Neural progenitor cell (in vitro differentiated cells): ENCODE measurements around the gene TANC1. TPM values are rescaled to one million over a fixed set of nuclear protein-coding genes. Genes with fewer than 3 reads are reported as not detected.

Experiments
- DNase-seq: peaks from one replicate; pipeline ENCODE4 v3.0.0-alpha.2; 2016; ENCODE audit warnings: low spot score
- H2AFZ ChIP-seq: fragments of 200-600 bp; sonication (generic); replicated peaks from 2 replicates; pipeline ENCODE4 v1.6.1; 2016; ENCODE audit warnings: antibody characterized with exemption
- H3F3A ChIP-seq: fragments of 200-600 bp; sonication (generic); 2 replicates; pipeline ENCODE4 v1.6.1; 2016; ENCODE audit warnings: antibody characterized with exemption, low read depth
- H3K27ac ChIP-seq: fragments of 200-600 bp; sonication (generic); 2 replicates; pipeline ENCODE4 v1.5.1; 2016; ENCODE audit warnings: mild to moderate bottlenecking
- H3K27me3 ChIP-seq: fragments of 200-600 bp; sonication (generic); 2 replicates; pipeline ENCODE4 v1.6.1; 2016; ENCODE audit warnings: mild to moderate bottlenecking, moderate library complexity
- H3K36me3 ChIP-seq: fragments of 200-600 bp; sonication (generic); 2 replicates; pipeline ENCODE4 v1.5.1; 2016
- H3K4me1 ChIP-seq: fragments of 200-600 bp; sonication (generic); 2 replicates; pipeline ENCODE4 v1.6.1; 2016; ENCODE audit warnings: mixed run types
- H3K4me2 ChIP-seq: fragments of 200-600 bp; sonication (generic); 2 replicates; pipeline ENCODE4 v1.6.1; 2016
- H3K4me3 ChIP-seq: fragments of 200-600 bp; sonication (generic); 2 replicates; pipeline ENCODE4 v1.5.1; 2016
- H3K79me2 ChIP-seq: fragments of 200-600 bp; sonication (generic); 2 replicates; pipeline ENCODE4 v1.6.1; 2016; ENCODE audit warnings: low read depth
- H3K9ac ChIP-seq: fragments of 200-600 bp; sonication (generic); 2 replicates; pipeline ENCODE4 v1.6.1; 2016
- H3K9me3 ChIP-seq: fragments of 200-600 bp; sonication (generic); 2 replicates; pipeline ENCODE4 v1.5.1; 2016; ENCODE audit warnings: low read depth
- H4K20me1 ChIP-seq: fragments of 200-600 bp; sonication (generic); 2 replicates; pipeline ENCODE4 v1.6.1; 2016; ENCODE audit warnings: low read depth
- H3K27ac Mint-ChIP-seq: 3 replicates; pipeline ENCODE4 v1.8.0; 2021; ENCODE audit warnings: mixed read lengths
- H3K27me3 Mint-ChIP-seq: 2 replicates; pipeline ENCODE4 v1.8.0; 2022; ENCODE audit warnings: low read depth, mild to moderate bottlenecking, inconsistent platforms, moderate library complexity, mixed read lengths; ENCODE audit not compliant: insufficient read depth
- H3K36me3 Mint-ChIP-seq: 3 replicates; pipeline ENCODE4 v1.8.0; 2021; ENCODE audit warnings: mixed read lengths
- H3K4me1 Mint-ChIP-seq: 3 replicates; pipeline ENCODE4 v1.8.0; 2021; ENCODE audit warnings: mixed read lengths
- H3K4me3 Mint-ChIP-seq: 3 replicates; pipeline ENCODE4 v1.8.0; 2021; ENCODE audit warnings: mild to moderate bottlenecking, moderate library complexity, mixed read lengths
- H3K9me3 Mint-ChIP-seq: 3 replicates; pipeline ENCODE4 v1.8.0; 2020; ENCODE audit warnings: mixed read lengths
- EZH2 ChIP-seq: fragments of 200-600 bp; sonication (generic); IDR thresholded peaks from 2 replicates; pipeline ENCODE4 v1.6.1; 2017; ENCODE audit warnings: antibody characterized with exemption, mild to moderate bottlenecking, moderate library complexity
- EZH2phosphoT487 ChIP-seq: fragments of 200-600 bp; sonication (generic); IDR thresholded peaks from 2 replicates; pipeline ENCODE4 v1.6.1; 2017; ENCODE audit warnings: antibody characterized with exemption
- total RNA-seq: library from RNA; depleted of rRNA; stranded (reverse); fragments of >200 nt; gene quantifications from 2 replicates; pipeline ENCODE4 v1.2.3, GENCODE V29; 2015; ENCODE audit warnings: low replicate concordance
- TF ChIP-seq, protein P1 (sequence below): fragments of 200-600 bp; sonication (generic); IDR thresholded peaks from 2 replicates; pipeline ENCODE4 v1.5.1; 2017; ENCODE audit warnings: antibody characterized with exemption, mild to moderate bottlenecking

Gene TANC1
- total RNA-seq, 1 donor from 2014 or later: 11.9 TPM

GRCh38 chr2:159183346-159183745 lies 214.9 kb downstream of the TANC1 start:
- TF ChIP-seq EZH2phosphoT487 (no peak), EZH2 (no peak)
- TF ChIP-seq, protein P1, sequence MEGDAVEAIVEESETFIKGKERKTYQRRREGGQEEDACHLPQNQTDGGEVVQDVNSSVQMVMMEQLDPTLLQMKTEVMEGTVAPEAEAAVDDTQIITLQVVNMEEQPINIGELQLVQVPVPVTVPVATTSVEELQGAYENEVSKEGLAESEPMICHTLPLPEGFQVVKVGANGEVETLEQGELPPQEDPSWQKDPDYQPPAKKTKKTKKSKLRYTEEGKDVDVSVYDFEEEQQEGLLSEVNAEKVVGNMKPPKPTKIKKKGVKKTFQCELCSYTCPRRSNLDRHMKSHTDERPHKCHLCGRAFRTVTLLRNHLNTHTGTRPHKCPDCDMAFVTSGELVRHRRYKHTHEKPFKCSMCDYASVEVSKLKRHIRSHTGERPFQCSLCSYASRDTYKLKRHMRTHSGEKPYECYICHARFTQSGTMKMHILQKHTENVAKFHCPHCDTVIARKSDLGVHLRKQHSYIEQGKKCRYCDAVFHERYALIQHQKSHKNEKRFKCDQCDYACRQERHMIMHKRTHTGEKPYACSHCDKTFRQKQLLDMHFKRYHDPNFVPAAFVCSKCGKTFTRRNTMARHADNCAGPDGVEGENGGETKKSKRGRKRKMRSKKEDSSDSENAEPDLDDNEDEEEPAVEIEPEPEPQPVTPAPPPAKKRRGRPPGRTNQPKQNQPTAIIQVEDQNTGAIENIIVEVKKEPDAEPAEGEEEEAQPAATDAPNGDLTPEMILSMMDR: no peak
- no peak overlapping the region for H3K27ac ChIP-seq

GRCh38 chr2:159185401-159186130 lies 217.1 kb downstream of the TANC1 start:
- TF ChIP-seq, protein P1: peak; percentile 37
- no peak for TF ChIP-seq EZH2phosphoT487
- Histone ChIP-seq H3K4me3 (no peak overlapping the region), H3K4me1 (no peaks in the 10 kb centered on the region), H3F3A (no peaks in the 10 kb centered on the region), H3K36me3 (no peaks in the 10 kb centered on the region), H3K27me3 (no peaks in the 10 kb centered on the region), H2AFZ (no peak overlapping the region), H3K27ac (no peak overlapping the region), H3K9me3 (no peaks in the 10 kb centered on the region), H3K9ac (no peak overlapping the region), H3K4me2 (no peak overlapping the region), H3K79me2 (no peaks in the 10 kb centered on the region), H4K20me1 (no peaks in the 10 kb centered on the region)
- Mint-ChIP-seq H3K36me3 (peaks cover 29% of the 10 kb centered on the region), H3K4me1 (no peaks in the 10 kb centered on the region), H3K27ac (no peak overlapping the region), H3K27me3 (peaks cover 7% of the 10 kb centered on the region), H3K9me3 (no peaks in the 10 kb centered on the region), H3K4me3 (no peak overlapping the region)
- peak; percentile 24 for DNase-seq

More at GRCh38 chr2:159183346-159183745, 214.9 kb downstream of the TANC1 start:
- no peaks in the 10 kb centered on the region for H3F3A ChIP-seq
- no peak overlapping the region for H3K9ac ChIP-seq
- H3K4me1 ChIP-seq: peaks cover 1% of the 10 kb centered on the region
- Mint-ChIP-seq H3K9me3 (no peaks in the 10 kb centered on the region), H3K27ac (no peak overlapping the region), H3K4me1 (peaks cover 11% of the 10 kb centered on the region), H3K36me3 (peaks cover 38% of the 10 kb centered on the region), H3K4me3 (no peak overlapping the region), H3K27me3 (peaks cover 10% of the 10 kb centered on the region)
- no peak for DNase-seq
- H3K4me3 ChIP-seq: no peak overlapping the region
- H3K27me3 ChIP-seq: no peaks in the 10 kb centered on the region
- H3K36me3 ChIP-seq: no peaks in the 10 kb centered on the region
- no peaks in the 10 kb centered on the region for H3K79me2 ChIP-seq
- H4K20me1 ChIP-seq: no peaks in the 10 kb centered on the region
- no peaks in the 10 kb centered on the region for H3K9me3 ChIP-seq
- H2AFZ ChIP-seq: no peak overlapping the region
- no peak overlapping the region for H3K4me2 ChIP-seq

DNA sequence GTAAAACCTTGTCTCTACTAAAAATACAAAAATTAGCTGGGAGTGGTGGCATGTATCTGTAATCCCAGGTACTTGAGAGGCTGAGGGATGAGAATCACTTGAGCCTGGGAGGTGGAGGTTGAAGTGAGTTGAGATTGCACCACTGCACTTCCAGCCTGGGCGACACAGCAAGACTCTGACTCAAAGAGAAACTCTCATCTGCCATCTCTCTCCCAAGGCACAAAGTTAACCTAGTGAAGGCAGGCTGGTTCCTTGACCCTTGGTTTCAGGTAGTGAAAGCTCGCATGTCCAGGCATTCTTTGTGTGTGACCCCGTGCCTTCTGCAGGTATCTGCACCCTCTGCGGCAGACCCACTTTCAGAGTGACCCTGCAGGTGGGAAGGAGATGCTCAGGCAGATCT lies 218.0 kb downstream of the TANC1 start:
- Histone ChIP-seq H3K79me2 (no peaks in the 10 kb centered on the region), H3F3A (no peaks in the 10 kb centered on the region), H3K27me3 (no peaks in the 10 kb centered on the region), H3K9me3 (no peaks in the 10 kb centered on the region), H3K4me2 (no peak overlapping the region), H3K4me3 (no peak overlapping the region), H3K9ac (no peak overlapping the region), H3K4me1 (no peaks in the 10 kb centered on the region), H2AFZ (no peak overlapping the region), H4K20me1 (no peaks in the 10 kb centered on the region), H3K36me3 (no peaks in the 10 kb centered on the region), H3K27ac (no peak overlapping the region)
- no peak for TF ChIP-seq EZH2phosphoT487
- TF ChIP-seq, protein P1: no peak
- no peak for DNase-seq
- Mint-ChIP-seq H3K27me3 (peaks cover 7% of the 10 kb centered on the region), H3K4me3 (no peak overlapping the region), H3K27ac (no peak overlapping the region), H3K4me1 (no peaks in the 10 kb centered on the region), H3K36me3 (peaks cover 26% of the 10 kb centered on the region), H3K9me3 (no peaks in the 10 kb centered on the region)
